Nucleus accumbens (tissue), 56 donors: ENCODE data around the gene BCAT1.
"Not testable (repeated sequence)": the region's sequence is repeated elsewhere in the genome, so short reads cannot be mapped to it uniquely, and the experiment has no call there.

ENCODE experiments used
- DNase-seq, 56 donors: peaks; one replicate each; lab custom pipeline; 2025; lab: John Stamatoyannopoulos, UW

The BCAT1 gene

DNA sequence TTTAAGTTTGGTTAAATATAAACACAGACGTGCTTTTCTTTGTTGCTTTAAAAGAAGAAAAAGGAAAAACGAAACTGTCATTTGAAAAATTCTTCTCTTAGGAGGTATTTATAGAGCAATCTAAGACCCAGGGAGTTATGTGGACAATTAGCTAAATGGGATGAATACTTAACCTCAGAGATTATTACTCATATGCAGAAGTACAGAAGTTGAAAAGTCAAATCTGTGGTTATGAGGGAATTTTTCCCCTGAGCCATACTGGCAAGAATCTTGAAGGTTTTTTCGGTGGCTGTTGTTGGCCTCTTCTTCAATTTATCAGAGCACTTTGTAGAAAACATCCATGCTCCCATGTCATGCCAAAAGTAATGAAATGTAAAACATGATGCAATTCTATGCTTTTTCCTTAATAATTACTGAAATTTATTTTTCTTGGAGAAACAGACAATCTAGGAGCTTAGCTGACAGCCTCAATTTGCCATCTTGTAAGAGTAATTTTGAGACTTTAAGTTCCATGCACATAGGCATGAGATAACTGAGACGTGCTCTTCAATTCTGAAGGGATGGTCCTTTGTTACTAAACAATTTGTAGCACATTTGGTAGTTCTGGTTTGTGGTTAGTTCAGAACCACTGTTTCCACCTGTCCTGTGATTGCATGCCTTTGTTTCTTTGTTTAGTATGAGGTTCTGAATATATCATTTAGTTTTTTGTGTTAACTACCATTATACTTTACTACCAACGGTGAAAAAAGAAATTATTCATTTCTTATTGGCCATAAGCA lies 126.6 kb downstream of the BCAT1 start:
- DNase-seq = no peak

- no peak for DNase-seq
Observed at GRCh38 chr12:24821691-24822090, 127.2 kb downstream of the BCAT1 start.

DNA sequence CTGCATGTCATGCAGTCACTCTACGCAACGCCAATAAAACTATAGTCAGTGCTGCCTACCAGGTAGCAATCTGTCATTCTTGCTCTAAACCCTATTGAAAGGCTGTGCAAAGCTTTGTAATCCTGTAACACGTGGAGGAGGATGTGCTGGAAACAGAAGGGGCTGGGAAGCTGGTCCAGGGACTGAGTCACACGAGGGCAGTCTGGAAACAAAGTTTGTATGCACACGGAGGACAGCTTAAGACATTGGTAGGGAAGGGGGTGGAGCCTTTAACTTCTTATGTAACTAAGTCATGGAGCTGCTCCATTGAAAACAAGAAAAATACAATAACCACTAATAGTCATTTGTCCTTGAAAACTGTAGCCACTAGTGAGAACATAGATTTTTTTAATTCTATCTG lies 128.0 kb downstream of the BCAT1 start:
- DNase-seq = no peak

DNA sequence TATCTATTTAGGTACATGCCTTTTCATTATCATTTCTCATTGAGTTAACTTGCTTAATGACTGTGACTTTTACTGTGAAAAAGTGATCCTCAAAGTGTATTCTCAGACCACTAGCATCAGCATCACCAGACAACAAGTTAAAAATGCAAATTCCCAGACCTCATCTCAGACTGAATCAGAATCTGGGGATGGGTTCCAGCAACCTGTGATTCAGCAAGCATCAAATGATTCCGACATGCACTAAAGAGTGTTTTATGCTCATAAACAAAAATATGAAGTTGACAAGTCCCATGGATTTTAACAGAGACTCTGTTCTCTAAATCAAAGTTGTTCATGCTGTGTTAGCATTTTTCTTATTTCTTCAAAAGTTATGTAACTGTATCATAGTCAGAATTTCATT lies 130.6 kb downstream of the BCAT1 start:
- DNase-seq = no peak

DNA sequence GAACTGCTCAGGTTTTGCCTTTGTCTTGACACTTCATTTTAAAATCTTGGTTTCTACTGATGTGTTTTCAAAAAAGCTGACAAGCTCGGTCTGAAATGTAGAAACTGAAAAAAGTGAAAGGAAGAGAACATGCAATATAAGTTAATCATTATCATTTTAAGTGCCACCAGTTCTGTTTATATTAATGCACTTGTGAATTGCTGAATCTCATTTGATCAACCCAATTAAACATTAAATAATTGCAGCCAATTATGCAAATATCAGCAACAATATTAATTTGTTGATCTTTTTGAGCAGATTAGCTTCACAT lies 133.8 kb downstream of the BCAT1 start:
- no peak for DNase-seq

DNA sequence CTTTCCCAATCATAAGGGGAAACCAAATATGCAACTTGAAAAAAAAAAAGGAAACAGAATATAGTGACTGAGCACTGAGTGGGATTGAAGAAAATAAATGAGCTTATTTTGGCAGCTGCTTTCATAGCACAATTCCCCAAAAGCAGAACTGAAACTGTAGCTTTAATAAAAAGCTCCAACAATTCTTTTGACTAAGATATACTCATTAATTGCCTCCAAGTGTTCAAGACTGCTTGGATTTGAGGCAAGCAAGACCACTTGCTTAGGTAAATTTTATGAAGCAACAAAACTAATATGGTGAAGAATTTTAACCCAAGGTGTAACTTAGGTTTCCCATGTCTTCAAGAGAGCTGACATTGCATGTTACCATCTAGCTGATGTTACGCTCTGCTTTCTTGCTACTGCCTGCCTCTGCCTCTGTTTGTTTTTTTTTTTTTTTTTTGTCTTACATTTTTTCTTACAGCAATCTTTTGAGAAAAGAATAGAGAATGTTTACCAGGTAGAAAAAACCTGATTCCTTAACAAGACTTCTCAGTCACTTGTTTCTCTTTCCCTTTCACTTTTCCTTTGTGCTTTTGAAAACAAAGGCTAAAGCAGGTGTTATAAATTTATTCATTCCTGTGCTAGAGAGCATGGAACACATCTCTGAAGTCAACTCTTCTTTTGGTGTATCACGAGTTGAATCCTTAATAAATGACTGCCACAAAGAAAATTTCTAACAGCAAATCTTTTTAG lies 134.4 kb downstream of the BCAT1 start:
- DNase-seq = no peak

DNA sequence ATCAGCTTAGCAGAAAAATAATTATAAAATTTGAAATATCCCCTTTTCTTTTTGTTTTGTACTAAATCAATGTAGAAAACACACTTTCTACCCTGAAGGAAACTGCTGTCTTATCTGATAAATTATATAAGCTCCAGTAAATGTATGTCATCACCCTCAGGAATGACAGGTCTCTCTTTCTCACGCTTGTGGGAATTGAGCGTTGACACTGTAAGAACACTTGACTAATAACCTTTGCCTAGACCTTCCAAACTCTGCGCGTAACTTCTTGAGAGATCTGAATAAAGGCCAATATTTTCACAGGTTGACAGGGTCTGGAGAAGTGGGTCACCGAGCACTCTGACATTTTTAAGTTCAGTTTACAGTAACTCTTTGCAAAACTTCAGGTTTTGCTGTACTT lies 138.5 kb downstream of the BCAT1 start:
- no peak for DNase-seq

GRCh38 chr12:24809306-24809705 lies 139.6 kb downstream of the BCAT1 start:
- DNase-seq = not testable (repeated sequence)

- no peak for DNase-seq
Observed at GRCh38 chr12:24808651-24809050, 140.2 kb downstream of the BCAT1 start.

- DNase-seq = no peak
Observed at GRCh38 chr12:24806386-24806785, 142.5 kb downstream of the BCAT1 start.

DNA sequence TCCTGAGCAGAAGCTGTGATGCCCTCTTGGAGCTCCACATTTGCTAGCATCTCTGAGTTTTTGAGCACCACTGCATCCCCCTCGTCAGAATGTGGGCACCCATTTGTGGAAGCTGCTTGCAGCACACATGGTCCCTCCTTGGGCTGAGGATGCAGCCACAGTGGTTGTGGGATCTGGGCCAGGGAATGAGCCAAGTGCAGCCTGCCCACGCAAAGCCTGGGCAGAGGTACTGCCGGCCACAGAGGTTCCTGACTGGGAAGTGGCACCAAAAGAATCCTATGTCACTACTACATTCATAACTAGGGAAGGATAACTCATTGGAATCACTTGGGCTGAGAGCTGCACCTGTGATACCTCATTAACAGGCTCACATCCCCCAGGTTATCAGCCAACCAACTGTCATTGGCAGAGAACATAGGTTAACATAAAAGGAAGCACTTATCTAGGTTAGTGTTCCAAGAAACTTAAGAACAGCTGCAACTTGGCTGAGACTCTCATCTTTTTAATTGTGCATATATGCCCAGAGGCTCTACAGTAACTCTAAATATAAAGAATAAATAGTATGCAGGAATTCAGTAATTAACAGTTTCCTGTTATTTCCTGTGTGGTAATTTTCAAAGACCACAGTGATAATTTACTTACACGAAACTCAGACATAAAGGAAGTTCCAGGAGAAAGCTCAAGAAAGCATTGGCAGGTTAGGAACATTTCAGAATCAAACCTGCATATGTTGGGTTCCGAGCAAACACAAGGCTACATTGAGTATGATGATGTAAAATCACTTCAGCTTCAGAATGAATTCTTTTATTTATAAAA lies 145.3 kb downstream of the BCAT1 start:
- no peak for DNase-seq

DNA sequence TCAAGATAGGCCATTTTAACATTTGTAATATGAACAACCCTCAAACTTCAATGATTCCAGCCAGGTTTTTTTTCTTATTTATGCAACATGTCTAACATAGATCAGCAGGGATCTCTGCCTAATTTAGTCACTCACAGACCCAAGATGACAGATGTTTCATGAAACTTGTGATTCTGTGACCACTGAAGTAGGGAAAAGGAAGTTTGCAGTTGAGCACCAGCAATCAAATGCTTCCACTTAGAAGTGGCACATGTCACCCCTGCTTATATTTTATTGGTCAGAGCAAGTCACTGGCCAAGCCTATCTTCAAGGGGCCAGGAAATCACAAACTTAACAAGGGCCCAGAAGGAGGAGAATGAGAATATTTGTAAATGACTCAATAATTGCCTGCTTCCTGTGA lies 150.6 kb downstream of the BCAT1 start:
- DNase-seq = no peak

DNA sequence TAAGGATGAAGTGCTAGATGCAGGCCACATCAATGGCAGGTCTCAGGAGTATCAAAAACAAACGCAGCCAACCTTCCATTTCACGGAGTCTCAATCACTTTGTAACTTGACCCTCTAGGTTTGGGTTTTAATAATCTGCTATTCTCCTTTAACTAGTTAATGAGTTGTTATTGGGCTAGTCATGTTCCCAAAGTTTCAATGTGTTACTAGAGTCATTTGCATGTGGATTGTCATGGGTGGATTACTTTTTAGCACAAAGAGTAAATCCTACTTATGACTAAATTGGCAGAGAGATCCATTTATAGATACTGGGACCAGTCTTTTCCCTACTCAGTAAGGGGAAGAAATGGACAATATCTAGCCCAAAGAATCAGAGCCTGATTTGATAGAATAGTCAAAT lies 151.0 kb downstream of the BCAT1 start:
- no peak for DNase-seq

- no peak for DNase-seq
Observed at GRCh38 chr12:24796876-24797275, 152.0 kb downstream of the BCAT1 start.

DNA sequence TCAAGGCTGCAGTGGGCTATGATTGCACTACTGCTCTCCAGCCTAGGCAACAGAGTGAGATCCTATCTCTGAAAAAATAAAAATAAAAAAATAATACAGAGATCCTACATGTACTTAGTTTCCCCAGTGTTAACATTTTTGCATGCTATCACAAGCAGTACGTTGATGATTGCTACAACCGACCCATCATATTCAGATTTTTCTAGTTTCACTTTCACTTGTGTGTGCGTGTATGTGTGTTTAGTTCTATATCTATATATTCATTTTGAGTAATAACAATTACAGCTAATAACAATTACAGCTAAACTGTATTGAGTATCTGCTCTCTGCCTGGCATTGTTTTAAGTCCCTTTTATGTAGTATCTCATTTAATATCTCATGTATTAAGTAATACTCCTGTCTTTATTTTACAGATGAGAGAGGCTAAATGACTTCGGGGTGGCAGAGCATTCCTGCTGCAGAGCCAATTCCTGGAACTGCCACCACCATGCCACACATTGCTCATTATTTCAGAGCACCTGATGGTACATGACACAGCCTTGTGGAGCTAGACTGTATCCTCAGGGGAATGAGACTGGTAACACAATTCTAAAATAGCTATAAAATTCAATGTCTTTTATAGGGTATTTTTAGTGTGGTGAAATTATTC lies 153.1 kb downstream of the BCAT1 start:
- DNase-seq = no peak

- no peak for DNase-seq
Observed at GRCh38 chr12:24791622-24792021, 157.3 kb downstream of the BCAT1 start.

DNA sequence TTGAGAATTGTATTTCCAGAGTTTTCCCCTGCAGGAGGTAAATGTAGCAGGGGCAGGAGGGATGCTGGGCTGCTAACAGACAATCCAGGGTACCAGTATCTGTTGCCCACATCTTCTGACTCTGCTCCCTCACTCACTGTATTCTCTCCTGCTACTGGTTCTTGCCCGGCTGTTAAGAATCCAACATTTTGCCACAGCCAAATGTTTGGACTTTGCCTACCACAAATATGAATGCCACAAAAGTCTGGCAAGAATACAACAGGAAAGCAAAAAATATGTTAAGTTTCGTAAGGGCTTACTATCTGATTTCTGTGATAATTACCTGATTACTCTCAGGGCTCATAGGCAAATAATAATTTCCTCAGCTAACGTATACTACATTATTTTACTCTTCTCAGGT lies 160.0 kb downstream of the BCAT1 start:
- DNase-seq = no peak

DNA sequence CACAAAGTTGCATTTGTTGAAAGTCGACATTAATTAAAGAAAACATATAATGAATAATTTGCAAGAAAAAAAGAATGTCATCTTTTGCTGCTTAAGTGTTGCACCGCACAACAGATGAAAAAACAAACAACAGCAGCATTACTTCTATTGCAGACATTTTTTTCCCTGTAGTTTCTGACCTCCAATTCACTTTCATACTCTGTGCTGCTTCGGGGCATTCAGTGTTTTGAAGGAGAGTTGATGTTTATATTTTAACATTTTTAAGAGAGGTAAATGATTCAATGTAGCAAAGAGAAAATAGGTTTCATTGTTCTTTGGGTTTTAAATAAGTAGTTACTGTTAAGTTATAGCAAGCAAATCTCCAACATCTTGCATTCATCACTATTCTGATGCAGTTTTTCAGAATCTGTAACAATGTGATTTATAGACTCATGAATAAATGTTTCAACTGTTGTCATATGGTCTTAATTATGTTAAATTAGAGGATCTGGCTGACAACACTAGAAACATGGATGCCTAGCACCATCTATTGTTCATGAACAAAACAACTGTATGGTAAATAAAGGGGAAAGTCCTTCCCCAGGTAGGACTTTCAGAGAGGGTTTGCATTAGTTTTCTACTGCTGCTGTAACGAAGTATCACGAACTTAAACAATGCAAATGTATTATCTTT lies 168.1 kb downstream of the BCAT1 start:
- no peak for DNase-seq

DNA sequence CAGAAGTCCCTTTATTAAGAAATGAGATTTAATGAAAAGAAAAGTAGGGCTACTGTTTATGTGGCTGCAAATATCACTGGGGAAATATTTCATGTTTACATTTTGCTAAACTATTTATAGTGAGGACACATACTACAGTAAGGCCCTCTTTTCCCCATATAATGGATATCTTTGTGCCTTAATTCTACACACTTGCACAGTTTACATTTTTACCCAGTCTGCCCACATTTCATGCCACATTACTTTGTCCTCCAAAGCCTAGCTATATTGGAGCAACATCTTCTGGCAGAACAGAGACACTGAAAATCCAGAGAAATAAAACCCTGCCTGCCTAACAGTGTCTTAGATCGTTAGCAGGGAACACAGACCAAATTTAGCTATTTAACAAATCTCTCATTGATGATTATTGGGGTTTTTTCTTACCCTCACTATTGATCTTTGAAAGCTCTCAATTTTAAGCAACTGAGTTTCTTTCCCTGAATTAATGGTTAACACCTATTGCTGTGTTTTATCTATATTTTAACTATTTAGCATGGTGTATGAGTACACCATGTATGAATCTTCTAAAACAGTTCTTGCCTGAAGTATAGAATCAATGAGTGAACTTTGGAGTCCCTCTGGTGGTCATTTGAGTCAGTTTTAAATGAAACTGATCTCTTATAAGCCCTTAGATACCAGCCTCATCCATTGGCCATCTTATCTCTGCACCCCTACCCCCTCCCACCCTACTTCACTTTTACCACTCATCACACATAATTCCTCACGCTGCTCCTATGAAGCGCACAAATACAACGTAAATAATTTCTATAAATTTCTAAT lies 170.2 kb downstream of the BCAT1 start:
- DNase-seq = no peak

GRCh38 chr12:24777359-24777758 lies 171.5 kb downstream of the BCAT1 start:
- DNase-seq = no peak
